ENCODE results near the gene ARHGEF6. TPM values are rescaled to one million over a fixed set of nuclear protein-coding genes. Genes with fewer than 3 reads are reported as not detected.

Gene ARHGEF6
- total RNA-seq, 4 donors from 2014 or later = 23.7 to 41.1 (median 29.6) TPM

GRCh38 chrX:136736690-136737089, 44.0 kb downstream of the ARHGEF6 start:
- H3K4me1 ChIP-seq = no peaks in the 10 kb centered on the region
- H3K36me3 ChIP-seq = peaks cover 0 to under 1% (median 0%) of the 10 kb centered on the region in 3 donors
- DNase-seq (ENCODE audit: low spot score in 2 of 2) = no peak
- WGBS, 2 donors = 61 to 70% methylated on average over 7 of the region's 7 CpGs
- H3K9me3 ChIP-seq = no peaks in the 10 kb centered on the region
- no peak overlapping the region for H3K27ac ChIP-seq
- H3K27me3 ChIP-seq = no peaks in the 10 kb centered on the region
- TF ChIP-seq, protein P1, sequence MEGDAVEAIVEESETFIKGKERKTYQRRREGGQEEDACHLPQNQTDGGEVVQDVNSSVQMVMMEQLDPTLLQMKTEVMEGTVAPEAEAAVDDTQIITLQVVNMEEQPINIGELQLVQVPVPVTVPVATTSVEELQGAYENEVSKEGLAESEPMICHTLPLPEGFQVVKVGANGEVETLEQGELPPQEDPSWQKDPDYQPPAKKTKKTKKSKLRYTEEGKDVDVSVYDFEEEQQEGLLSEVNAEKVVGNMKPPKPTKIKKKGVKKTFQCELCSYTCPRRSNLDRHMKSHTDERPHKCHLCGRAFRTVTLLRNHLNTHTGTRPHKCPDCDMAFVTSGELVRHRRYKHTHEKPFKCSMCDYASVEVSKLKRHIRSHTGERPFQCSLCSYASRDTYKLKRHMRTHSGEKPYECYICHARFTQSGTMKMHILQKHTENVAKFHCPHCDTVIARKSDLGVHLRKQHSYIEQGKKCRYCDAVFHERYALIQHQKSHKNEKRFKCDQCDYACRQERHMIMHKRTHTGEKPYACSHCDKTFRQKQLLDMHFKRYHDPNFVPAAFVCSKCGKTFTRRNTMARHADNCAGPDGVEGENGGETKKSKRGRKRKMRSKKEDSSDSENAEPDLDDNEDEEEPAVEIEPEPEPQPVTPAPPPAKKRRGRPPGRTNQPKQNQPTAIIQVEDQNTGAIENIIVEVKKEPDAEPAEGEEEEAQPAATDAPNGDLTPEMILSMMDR (IDR thresholded peaks at IDR 0.05) = no peak
- TF ChIP-seq EP300 (IDR thresholded peaks at IDR 0.05) (no peak), POLR2A (IDR thresholded peaks at IDR 0.05) (no peak)
- no peak overlapping the region for H3K4me3 ChIP-seq

- H3K4me3 ChIP-seq = no peak overlapping the region
- H3K4me1 ChIP-seq = no peaks in the 10 kb centered on the region
- TF ChIP-seq EP300 (IDR thresholded peaks at IDR 0.05) (no peak), POLR2A (IDR thresholded peaks at IDR 0.05) (no peak)
- TF ChIP-seq, protein P1 (IDR thresholded peaks at IDR 0.05) = no peak
- 74 to 79% methylated on average over 1 of the region's 1 CpG for WGBS, 2 donors
- H3K36me3 ChIP-seq = peaks cover 0 to 5% (median 0%) of the 10 kb centered on the region in 3 donors
- no peaks in the 10 kb centered on the region for H3K27me3 ChIP-seq
- peak overlapping the region in 1 of 4 donors; percentile 13 for H3K27ac ChIP-seq
- H3K9me3 ChIP-seq = no peaks in the 10 kb centered on the region
- no peak for DNase-seq (ENCODE audit: low spot score in 2 of 2)
Measured at GRCh38 chrX:136735601-136736000, 45.1 kb downstream of the ARHGEF6 start.

GRCh38 chrX:136733613-136734012, 47.1 kb downstream of the ARHGEF6 start:
- Histone ChIP-seq H3K4me1 (no peaks in the 10 kb centered on the region), H3K27me3 (no peaks in the 10 kb centered on the region), H3K4me3 (no peak overlapping the region), H3K9me3 (no peaks in the 10 kb centered on the region), H3K36me3 (peaks cover 0 to 5% (median 0%) of the 10 kb centered on the region in 3 donors), H3K27ac (no peak overlapping the region)
- TF ChIP-seq, protein P1 (IDR thresholded peaks at IDR 0.05) = no peak
- TF ChIP-seq POLR2A (IDR thresholded peaks at IDR 0.05) (no peak), EP300 (IDR thresholded peaks at IDR 0.05) (no peak)
- no peak for DNase-seq (ENCODE audit: low spot score in 2 of 2)
- 72 to 93% methylated on average over 3 of the region's 3 CpGs for WGBS, 2 donors

DNA sequence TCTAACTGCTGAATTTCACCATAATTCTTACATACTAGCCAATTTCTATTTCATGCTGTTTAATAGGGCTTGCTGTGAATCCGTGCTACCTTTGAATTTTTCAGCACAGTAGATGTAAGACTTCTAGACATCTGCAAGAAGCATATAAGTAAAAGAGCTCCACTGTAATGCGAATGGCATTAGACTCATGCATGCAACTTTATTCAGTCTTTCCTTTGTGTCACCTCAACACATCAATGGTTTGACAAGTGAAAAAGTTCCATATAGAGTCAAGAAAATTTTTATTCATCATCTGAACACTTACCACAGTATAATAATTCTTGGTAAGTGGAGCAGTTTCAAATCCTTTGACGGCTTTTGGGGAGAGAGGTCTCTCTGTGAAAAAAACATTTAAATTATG, 48.9 kb downstream of the ARHGEF6 start:
- 81 to 96% methylated on average over 3 of the region's 3 CpGs for whole genome bisulfite sequencing, 2 donors
- Histone ChIP-seq H3K27ac (no peak overlapping the region), H3K36me3 (peaks cover 0 to 5% (median 0%) of the 10 kb centered on the region in 3 donors), H3K4me1 (peaks cover 0 to 6% (median 1%) of the 10 kb centered on the region in 4 donors), H3K27me3 (no peaks in the 10 kb centered on the region), H3K4me3 (no peak overlapping the region), H3K9me3 (no peaks in the 10 kb centered on the region)
- TF ChIP-seq, protein P1 (IDR thresholded peaks at IDR 0.05) = no peak
- TF ChIP-seq POLR2A (IDR thresholded peaks at IDR 0.05) (no peak), EP300 (IDR thresholded peaks at IDR 0.05) (no peak)
- DNase-seq (ENCODE audit: low spot score in 2 of 2) = no peak

DNA sequence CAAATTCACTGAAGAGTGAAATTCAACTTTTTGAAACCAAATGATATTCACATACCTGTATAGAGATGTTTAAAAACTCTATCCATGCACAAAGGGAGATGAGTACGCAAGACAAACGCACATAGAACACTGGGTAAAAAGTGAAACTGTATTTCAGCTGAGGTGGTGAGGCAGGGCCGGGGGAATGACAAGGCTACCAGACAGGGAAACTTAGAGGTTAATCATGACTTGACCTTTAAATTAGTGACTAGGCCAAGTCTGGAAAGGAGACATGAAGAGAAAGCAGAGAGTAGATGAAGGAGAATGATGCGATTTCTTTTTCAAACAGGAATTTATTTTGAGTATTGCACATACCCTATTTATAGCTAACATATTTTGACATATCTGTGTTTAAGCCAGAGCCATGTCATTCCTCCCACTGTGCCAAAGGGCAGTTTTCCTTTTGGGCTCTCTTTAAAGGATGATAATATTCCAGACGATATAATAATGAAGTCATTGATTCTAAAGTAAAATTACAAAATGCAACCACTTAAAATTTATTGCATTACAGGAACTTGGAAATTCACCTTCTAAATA, 49.4 kb downstream of the ARHGEF6 start:
- no peaks in the 10 kb centered on the region for H3K9me3 ChIP-seq
- H3K27ac ChIP-seq = peak overlapping the region in 1 of 4 donors; percentile 20
- no peaks in the 10 kb centered on the region for H3K27me3 ChIP-seq
- H3K36me3 ChIP-seq = peaks cover 0 to 5% (median 0%) of the 10 kb centered on the region in 3 donors
- WGBS, 2 donors = 60 to 71% methylated on average over 5 of the region's 5 CpGs
- TF ChIP-seq EP300 (IDR thresholded peaks at IDR 0.05) (no peak), POLR2A (IDR thresholded peaks at IDR 0.05) (no peak)
- TF ChIP-seq, protein P1 (IDR thresholded peaks at IDR 0.05) = no peak
- peaks cover 0 to 8% (median 5%) of the 10 kb centered on the region in 4 donors for H3K4me1 ChIP-seq
- no peak overlapping the region for H3K4me3 ChIP-seq
- no peak for DNase-seq (ENCODE audit: low spot score in 2 of 2)

Measured in tibial nerve (tissue), 4 donors.